RWPE2 (cell line): ENCODE measurements around the gene HCRTR2.
"Not testable (repeated sequence)": the region's sequence is repeated elsewhere in the genome, so short reads cannot be mapped to it uniquely, and the experiment has no call there.

Experiments
- ATAC-seq: fragments of 200-7000 bp; cut with Tn5 transposase; 3 replicates; pipeline ENCODE4 v1.9.1; 2021; ENCODE audit warnings: low read depth
- DNase-seq: peaks from one replicate; pipeline ENCODE4 v3.0.0-alpha.2; 2020; ENCODE audit warnings: low spot score
- H3K27ac ChIP-seq: fragments of 450-650 bp; 2 replicates; pipeline ENCODE4 v1.5.1; 2017; ENCODE audit warnings: mild to moderate bottlenecking; ENCODE audit not compliant: poor library complexity, severe bottlenecking
- H3K27me3 ChIP-seq: fragments of 250-450 bp; sonication (Bioruptor Pico); 2 replicates; pipeline ENCODE4 v1.5.1; 2021; ENCODE audit warnings: mild to moderate bottlenecking, moderate library complexity; ENCODE audit not compliant: insufficient read depth, poor library complexity, severe bottlenecking
- H3K36me3 ChIP-seq: fragments of 250-450 bp; sonication (Bioruptor Pico); 2 replicates; pipeline ENCODE4 v1.5.1; 2020; ENCODE audit warnings: low read depth, mild to moderate bottlenecking, moderate library complexity
- H3K4me1 ChIP-seq: fragments of 250-450 bp; sonication (Bioruptor Pico); 2 replicates; pipeline ENCODE4 v1.5.1; 2021; ENCODE audit warnings: mild to moderate bottlenecking, moderate library complexity; ENCODE audit not compliant: insufficient read depth, poor library complexity, severe bottlenecking
- H3K4me3 ChIP-seq: fragments of 250-450 bp; sonication (Bioruptor Pico); 2 replicates; pipeline ENCODE4 v1.5.1; 2021; ENCODE audit warnings: mild to moderate bottlenecking, moderate library complexity; ENCODE audit not compliant: severe bottlenecking
- H3K9me3 ChIP-seq: fragments of 250-450 bp; sonication (Bioruptor Pico); 2 replicates; pipeline ENCODE4 v1.5.1; 2021; ENCODE audit warnings: mild to moderate bottlenecking, moderate library complexity; ENCODE audit not compliant: severe bottlenecking
- TF ChIP-seq, protein P1 (sequence below): fragments of 450-650 bp; IDR thresholded peaks from one replicate; pipeline ENCODE4 v1.5.1; 2017; ENCODE audit warnings: mild to moderate bottlenecking, moderate library complexity; ENCODE audit not compliant: poor library complexity, severe bottlenecking

The HCRTR2 gene

DNA sequence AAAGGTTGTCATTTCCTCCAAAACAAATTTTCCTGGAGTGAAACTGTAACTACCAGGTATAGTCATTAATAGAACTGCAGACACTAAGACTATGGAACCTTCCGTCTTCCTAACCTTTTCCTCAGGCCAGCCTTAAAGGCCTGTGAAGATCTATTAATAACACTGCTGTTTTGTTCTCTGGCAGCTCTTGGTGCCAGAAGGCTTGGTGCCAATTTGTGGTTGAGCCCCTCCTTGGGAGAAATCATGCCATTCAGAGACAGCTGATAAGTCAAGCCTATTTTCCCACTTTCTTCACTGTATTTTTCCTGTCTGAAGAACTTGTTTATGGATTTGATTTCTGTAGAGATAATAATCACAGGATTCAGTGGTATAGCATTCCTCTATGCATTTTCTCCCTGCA lies 64.8 kb downstream of the HCRTR2 start:
- Histone ChIP-seq H3K27me3 (no peaks in the 10 kb centered on the region), H3K36me3 (no peaks in the 10 kb centered on the region), H3K27ac (no peak overlapping the region), H3K4me3 (no peak overlapping the region), H3K9me3 (no peaks in the 10 kb centered on the region), H3K4me1 (no peaks in the 10 kb centered on the region)
- ATAC-seq (no peak), DNase-seq (no peak)
- TF ChIP-seq, protein P1, sequence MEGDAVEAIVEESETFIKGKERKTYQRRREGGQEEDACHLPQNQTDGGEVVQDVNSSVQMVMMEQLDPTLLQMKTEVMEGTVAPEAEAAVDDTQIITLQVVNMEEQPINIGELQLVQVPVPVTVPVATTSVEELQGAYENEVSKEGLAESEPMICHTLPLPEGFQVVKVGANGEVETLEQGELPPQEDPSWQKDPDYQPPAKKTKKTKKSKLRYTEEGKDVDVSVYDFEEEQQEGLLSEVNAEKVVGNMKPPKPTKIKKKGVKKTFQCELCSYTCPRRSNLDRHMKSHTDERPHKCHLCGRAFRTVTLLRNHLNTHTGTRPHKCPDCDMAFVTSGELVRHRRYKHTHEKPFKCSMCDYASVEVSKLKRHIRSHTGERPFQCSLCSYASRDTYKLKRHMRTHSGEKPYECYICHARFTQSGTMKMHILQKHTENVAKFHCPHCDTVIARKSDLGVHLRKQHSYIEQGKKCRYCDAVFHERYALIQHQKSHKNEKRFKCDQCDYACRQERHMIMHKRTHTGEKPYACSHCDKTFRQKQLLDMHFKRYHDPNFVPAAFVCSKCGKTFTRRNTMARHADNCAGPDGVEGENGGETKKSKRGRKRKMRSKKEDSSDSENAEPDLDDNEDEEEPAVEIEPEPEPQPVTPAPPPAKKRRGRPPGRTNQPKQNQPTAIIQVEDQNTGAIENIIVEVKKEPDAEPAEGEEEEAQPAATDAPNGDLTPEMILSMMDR = no peak

DNA sequence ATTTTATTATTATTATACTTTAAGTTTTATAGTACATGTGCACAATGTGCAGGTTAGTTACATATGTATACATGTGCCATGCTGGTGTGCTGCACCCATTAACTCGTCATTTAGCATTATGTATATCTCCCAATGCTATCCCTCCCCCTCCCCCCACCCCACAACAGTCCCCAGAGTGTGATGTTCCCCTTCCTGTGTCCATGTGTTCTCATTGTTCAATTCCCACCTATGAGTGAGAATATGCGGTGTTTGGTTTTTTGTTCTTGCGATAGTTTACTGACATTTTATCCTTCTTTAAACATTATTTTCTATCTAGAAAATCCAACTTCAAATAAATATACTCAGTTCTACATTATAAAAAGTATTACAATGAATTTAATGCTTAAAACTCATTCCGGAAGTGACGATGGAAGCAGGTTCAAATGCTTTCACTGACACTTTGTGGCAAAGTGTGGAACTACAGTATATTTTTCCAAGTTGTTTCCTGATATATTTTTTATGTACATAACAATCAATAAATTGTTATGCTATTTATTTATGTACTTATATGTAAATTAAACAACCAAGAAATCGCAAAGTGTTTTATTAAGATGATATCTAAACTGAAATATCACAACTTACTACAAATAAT lies 66.8 kb downstream of the HCRTR2 start:
- not testable (repeated sequence) for H3K27me3 ChIP-seq, DNase-seq, H3K4me3 ChIP-seq, H3K36me3 ChIP-seq, H3K9me3 ChIP-seq, H3K4me1 ChIP-seq, H3K27ac ChIP-seq, ATAC-seq
- TF ChIP-seq, protein P1 = peak; percentile 83

DNA sequence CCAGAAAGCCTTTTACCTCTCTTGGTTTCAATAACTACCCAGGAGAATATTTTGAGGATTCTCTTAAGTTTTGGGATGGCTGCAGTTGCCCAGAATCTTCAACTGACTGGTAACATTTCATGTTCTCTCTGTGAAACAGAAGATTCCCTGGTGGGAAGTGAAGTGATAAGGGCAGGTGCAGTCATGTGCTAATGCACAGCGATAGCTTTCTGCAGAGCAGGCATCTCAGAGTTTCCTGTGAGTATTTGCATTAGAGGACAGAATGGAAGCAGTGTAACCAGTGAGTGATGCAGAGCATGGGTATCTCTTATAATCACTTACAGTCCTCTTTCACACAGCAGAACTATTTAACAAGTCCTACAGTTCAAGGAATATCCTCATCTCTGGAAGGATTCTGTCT lies 76.1 kb downstream of the HCRTR2 start:
- H3K4me1 ChIP-seq = no peaks in the 10 kb centered on the region
- no peak for ATAC-seq
- DNase-seq = no peak
- H3K9me3 ChIP-seq = no peaks in the 10 kb centered on the region
- H3K36me3 ChIP-seq = no peaks in the 10 kb centered on the region
- H3K27ac ChIP-seq = no peak overlapping the region
- no peak overlapping the region for H3K4me3 ChIP-seq
- TF ChIP-seq, protein P1 = no peak
- H3K27me3 ChIP-seq = no peaks in the 10 kb centered on the region

DNA sequence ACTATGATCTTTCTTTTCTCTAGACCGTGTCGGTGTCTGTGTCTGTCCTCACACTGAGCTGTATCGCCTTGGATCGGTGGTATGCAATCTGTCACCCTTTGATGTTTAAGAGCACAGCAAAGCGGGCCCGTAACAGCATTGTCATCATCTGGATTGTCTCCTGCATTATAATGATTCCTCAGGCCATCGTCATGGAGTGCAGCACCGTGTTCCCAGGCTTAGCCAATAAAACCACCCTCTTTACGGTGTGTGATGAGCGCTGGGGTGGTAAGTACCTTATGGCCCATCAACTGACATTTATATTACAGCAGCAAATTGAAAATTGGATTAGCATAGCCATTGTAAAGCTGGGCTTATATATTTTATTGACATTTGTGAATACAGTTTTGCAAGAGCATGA lies 80.8 kb downstream of the HCRTR2 start:
- Histone ChIP-seq H3K4me1 (no peaks in the 10 kb centered on the region), H3K4me3 (no peak overlapping the region), H3K27me3 (no peaks in the 10 kb centered on the region), H3K9me3 (no peaks in the 10 kb centered on the region), H3K36me3 (no peaks in the 10 kb centered on the region), H3K27ac (no peak overlapping the region)
- DNase-seq (no peak), ATAC-seq (no peak)
- TF ChIP-seq, protein P1 = no peak

DNA sequence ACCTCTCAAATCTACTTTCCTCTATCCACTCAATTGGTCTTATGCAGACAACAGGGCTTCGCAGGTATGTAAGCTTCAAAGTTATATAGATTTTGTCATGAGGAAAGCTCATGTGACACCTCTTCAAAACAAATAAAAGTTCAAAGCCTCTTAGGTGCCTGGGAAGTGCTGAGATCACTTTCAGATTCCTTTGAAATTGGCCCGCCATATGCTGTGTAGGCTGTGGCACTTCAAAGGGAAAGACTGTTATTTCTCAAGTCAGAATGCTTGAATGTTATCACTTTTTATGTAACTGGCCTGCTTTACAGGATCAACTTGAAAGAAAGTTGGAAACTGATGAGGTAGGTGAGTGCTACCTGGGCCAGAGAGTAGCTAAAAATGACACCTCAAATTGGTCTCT lies 85.9 kb downstream of the HCRTR2 start:
- H3K4me3 ChIP-seq = no peak overlapping the region
- TF ChIP-seq, protein P1 = no peak
- H3K36me3 ChIP-seq = no peaks in the 10 kb centered on the region
- no peak for ATAC-seq
- no peaks in the 10 kb centered on the region for H3K4me1 ChIP-seq
- no peaks in the 10 kb centered on the region for H3K9me3 ChIP-seq
- no peak overlapping the region for H3K27ac ChIP-seq
- H3K27me3 ChIP-seq = no peaks in the 10 kb centered on the region
- no peak for DNase-seq
